Liver (tissue), 9 donors: ENCODE measurements around the gene PDE4D. TPM values are rescaled to one million over a fixed set of nuclear protein-coding genes. Genes with fewer than 3 reads are reported as not detected.

ENCODE experiments used
- DNase-seq: peaks from one replicate; pipeline ENCODE4 v3.0.0-alpha.2; 2017; ENCODE audit warnings: low spot score
- H3K27ac ChIP-seq, 2 donors: one replicate each; pipeline ENCODE4 v1.7.0; 2013; ENCODE audit warnings: inconsistent platforms in 2 of 2, low read length in 2 of 2, control low read depth in 1 of 2, low read depth in 1 of 2, mild to moderate bottlenecking in 1 of 2
- H3K27me3 ChIP-seq, 4 donors: one replicate each; pipeline versions ENCODE4 v1.6.1 to v1.7.0; 2013; ENCODE audit warnings: low read length in 3 of 4, inconsistent platforms in 1 of 4, mild to moderate bottlenecking in 1 of 4, moderate library complexity in 1 of 4; ENCODE audit not compliant: control insufficient read depth in 4 of 4, insufficient read depth in 4 of 4
- H3K36me3 ChIP-seq, 4 donors: one replicate each; pipeline versions ENCODE4 v1.6.1 to v1.7.0; 2013; ENCODE audit warnings: low read length in 3 of 4, mild to moderate bottlenecking in 3 of 4, low read depth in 1 of 4, moderate library complexity in 1 of 4; ENCODE audit not compliant: control insufficient read depth in 4 of 4, insufficient read depth in 3 of 4
- H3K4me1 ChIP-seq, 4 donors: one replicate each; pipeline versions ENCODE4 v1.6.1 to v1.7.0; 2013; ENCODE audit warnings: low read length in 3 of 4, mild to moderate bottlenecking in 3 of 4, moderate library complexity in 1 of 4; ENCODE audit not compliant: control insufficient read depth in 4 of 4, insufficient read depth in 4 of 4
- H3K4me3 ChIP-seq, 3 donors: one replicate each; pipeline versions ENCODE4 v1.6.1 to v1.7.0; 2013; ENCODE audit warnings: low read length in 3 of 3, control low read depth in 1 of 3, low read depth in 1 of 3, mild to moderate bottlenecking in 1 of 3
- H3K9ac ChIP-seq, 2 donors: one replicate each; pipeline ENCODE4 v1.7.0; 2013; ENCODE audit warnings: low read length in 2 of 2, mild to moderate bottlenecking in 2 of 2, moderate library complexity in 2 of 2, control low read depth in 1 of 2, low read depth in 1 of 2
- H3K9me3 ChIP-seq, 4 donors: one replicate each; pipeline versions ENCODE4 v1.6.1 to v1.7.0; 2013; ENCODE audit warnings: low read length in 3 of 4; ENCODE audit not compliant: control insufficient read depth in 4 of 4
- CTCF ChIP-seq: fragments of 150-350 bp; IDR thresholded peaks from 2 replicates; pipeline ENCODE4 v1.5.1; 2017; ENCODE audit warnings: improper control_type of control experiment, low read depth, low read length; ENCODE audit not compliant: missing input control
- EGR1 ChIP-seq, 2 donors: IDR thresholded peaks; 2 replicates each; pipeline ENCODE4 v1.6.1; 2016 to 2018; ENCODE audit warnings: antibody characterized with exemption in 2 of 2, low read depth in 2 of 2
- FOXA1 ChIP-seq: IDR thresholded peaks from 2 replicates; pipeline ENCODE4 v1.6.1; 2016; ENCODE audit warnings: antibody characterized with exemption
- GABPA ChIP-seq, 2 donors: IDR thresholded peaks in 1 of 2; conservative IDR thresholded peaks in 1 of 2; 2 replicates each; pipeline ENCODE4 v1.6.1; 2016; ENCODE audit warnings: antibody characterized with exemption in 2 of 2, mild to moderate bottlenecking in 1 of 2, moderate library complexity in 1 of 2
- RXRA ChIP-seq, 2 donors: IDR thresholded peaks; 2 replicates each; pipeline ENCODE4 v1.6.1; 2017 to 2018; ENCODE audit warnings: antibody characterized with exemption in 2 of 2, mild to moderate bottlenecking in 1 of 2
- SP1 ChIP-seq: IDR thresholded peaks from 2 replicates; pipeline ENCODE4 v1.6.1; 2018; ENCODE audit warnings: antibody characterized with exemption, mild to moderate bottlenecking
- TAF1 ChIP-seq: conservative IDR thresholded peaks from 2 replicates; pipeline ENCODE4 v1.6.1; 2016; ENCODE audit warnings: antibody characterized with exemption, mild to moderate bottlenecking
- YY1 ChIP-seq: IDR thresholded peaks from 2 replicates; pipeline ENCODE4 v1.6.1; 2016; ENCODE audit warnings: antibody characterized with exemption, mild to moderate bottlenecking
- WGBS: extraction: QIAGEN DNeasy Blood & Tissue Kit; methylation state at CpG from one replicate; pipeline ENCODE4 v1.1.7; 2013; 5-methylcytosine and 5-hydroxymethylcytosine counted together
- polyA plus RNA-seq, 2 donors: library from polyadenylated mRNA; stranded (reverse) in 1 of 2; unstranded in 1 of 2; fragments of 200-250 nt in 1 of 2; fragments of >200 nt in 1 of 2; fragmentation: Nextera tagmentation in 1 of 2; extraction: Ambion mirVana in 1 of 2; gene quantifications; one replicate each; pipeline versions ENCODE4 v1.2.1 to v1.2.3, GENCODE V29; 2013 to 2015
- total RNA-seq, 2 donors: library from RNA; depleted of rRNA; stranded (reverse); fragments of >200 nt; gene quantifications; one replicate each; pipeline ENCODE4 v1.2.3, GENCODE V29; 2014
- TF ChIP-seq, protein P1 (sequence below): IDR thresholded peaks from 2 replicates; pipeline ENCODE4 v1.6.1; 2016; ENCODE audit warnings: antibody characterized with exemption
- TF ChIP-seq, protein P2 (sequence below): IDR thresholded peaks from 2 replicates; pipeline ENCODE4 v1.6.1; 2016; ENCODE audit warnings: antibody characterized with exemption, mild to moderate bottlenecking
- TF ChIP-seq, protein P3 (sequence below): IDR thresholded peaks from 2 replicates; pipeline ENCODE4 v1.6.1; 2016; ENCODE audit warnings: antibody characterized with exemption
- donor health status: healthy.
- donor health status: healthy.
- donor health status: healthy.
- donor health status: healthy.
- donor health status: healthy.

The PDE4D gene
- total and polyA plus RNA-seq, 4 donors: 0.67 to 11.9 (median 6.5) TPM

DNA sequence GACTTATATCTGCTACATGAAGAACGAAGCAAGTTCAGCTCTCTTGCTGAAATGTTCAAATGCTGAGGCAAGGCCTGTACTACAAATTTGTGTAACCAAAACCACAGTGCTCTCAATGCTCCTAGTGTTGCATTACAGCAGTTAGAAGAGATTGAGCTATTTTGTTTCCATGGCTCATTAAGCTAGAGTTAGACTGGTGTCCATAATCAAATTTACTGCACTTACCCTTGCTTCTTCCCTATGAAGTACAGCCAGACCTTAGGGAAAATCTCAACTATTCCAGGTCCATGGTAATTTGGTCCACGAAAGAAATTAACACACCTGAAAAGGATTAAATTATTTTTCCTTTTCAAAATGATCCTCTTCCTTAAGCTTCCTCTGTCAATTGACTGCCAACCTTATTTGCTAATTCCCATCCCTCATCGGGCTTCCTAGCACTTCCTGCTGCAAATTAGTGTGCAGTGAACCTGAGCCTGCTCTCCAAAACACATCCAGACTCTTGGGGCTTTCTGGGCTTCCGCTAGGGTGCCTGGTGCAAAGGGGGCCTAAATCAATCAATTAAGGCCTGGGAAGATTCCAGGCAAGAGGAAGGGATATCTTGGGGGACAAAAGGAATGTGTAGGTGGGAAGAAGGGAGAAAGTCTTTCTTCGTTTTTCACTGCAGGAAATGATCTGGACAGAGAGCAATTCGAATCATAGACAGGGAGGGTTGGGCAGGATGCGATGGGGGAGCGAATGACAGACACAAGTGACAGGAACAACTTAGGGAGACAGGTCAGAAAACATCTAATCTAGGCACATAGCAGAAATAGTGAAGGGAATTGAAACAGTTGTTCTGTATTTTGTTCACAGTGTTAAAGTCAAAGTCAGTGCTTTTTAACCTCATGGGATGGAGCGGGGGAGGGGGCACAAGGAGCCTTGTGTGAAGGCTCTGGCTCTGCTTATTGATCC, 768.2 kb downstream of the PDE4D start:
- no peaks in the 10 kb centered on the region for H3K9me3 ChIP-seq
- DNase-seq: no peak
- H3K36me3 ChIP-seq: no peaks in the 10 kb centered on the region
- no peaks in the 10 kb centered on the region for H3K27me3 ChIP-seq
- peak overlapping the region; percentile 1 to 37 for H3K27ac ChIP-seq
- no peak overlapping the region for H3K9ac ChIP-seq
- 77% methylated on average over 9 of the region's 9 CpGs for WGBS
- peaks cover 0 to 8% (median 0%) of the 10 kb centered on the region in 4 donors for H3K4me1 ChIP-seq
- TF ChIP-seq, protein P1, sequence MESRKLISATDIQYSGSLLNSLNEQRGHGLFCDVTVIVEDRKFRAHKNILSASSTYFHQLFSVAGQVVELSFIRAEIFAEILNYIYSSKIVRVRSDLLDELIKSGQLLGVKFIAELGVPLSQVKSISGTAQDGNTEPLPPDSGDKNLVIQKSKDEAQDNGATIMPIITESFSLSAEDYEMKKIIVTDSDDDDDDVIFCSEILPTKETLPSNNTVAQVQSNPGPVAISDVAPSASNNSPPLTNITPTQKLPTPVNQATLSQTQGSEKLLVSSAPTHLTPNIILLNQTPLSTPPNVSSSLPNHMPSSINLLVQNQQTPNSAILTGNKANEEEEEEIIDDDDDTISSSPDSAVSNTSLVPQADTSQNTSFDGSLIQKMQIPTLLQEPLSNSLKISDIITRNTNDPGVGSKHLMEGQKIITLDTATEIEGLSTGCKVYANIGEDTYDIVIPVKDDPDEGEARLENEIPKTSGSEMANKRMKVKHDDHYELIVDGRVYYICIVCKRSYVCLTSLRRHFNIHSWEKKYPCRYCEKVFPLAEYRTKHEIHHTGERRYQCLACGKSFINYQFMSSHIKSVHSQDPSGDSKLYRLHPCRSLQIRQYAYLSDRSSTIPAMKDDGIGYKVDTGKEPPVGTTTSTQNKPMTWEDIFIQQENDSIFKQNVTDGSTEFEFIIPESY: no peak
- TF ChIP-seq, protein P2, sequence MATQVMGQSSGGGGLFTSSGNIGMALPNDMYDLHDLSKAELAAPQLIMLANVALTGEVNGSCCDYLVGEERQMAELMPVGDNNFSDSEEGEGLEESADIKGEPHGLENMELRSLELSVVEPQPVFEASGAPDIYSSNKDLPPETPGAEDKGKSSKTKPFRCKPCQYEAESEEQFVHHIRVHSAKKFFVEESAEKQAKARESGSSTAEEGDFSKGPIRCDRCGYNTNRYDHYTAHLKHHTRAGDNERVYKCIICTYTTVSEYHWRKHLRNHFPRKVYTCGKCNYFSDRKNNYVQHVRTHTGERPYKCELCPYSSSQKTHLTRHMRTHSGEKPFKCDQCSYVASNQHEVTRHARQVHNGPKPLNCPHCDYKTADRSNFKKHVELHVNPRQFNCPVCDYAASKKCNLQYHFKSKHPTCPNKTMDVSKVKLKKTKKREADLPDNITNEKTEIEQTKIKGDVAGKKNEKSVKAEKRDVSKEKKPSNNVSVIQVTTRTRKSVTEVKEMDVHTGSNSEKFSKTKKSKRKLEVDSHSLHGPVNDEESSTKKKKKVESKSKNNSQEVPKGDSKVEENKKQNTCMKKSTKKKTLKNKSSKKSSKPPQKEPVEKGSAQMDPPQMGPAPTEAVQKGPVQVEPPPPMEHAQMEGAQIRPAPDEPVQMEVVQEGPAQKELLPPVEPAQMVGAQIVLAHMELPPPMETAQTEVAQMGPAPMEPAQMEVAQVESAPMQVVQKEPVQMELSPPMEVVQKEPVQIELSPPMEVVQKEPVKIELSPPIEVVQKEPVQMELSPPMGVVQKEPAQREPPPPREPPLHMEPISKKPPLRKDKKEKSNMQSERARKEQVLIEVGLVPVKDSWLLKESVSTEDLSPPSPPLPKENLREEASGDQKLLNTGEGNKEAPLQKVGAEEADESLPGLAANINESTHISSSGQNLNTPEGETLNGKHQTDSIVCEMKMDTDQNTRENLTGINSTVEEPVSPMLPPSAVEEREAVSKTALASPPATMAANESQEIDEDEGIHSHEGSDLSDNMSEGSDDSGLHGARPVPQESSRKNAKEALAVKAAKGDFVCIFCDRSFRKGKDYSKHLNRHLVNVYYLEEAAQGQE: no peak
- TF ChIP-seq GABPA (IDR thresholded peaks at IDR 0.05 in 1 of 2, conservative IDR thresholded peaks at IDR 0.05 in 1 of 2) (no peak), RXRA (IDR thresholded peaks at IDR 0.05) (no peak), SP1 (no peak)
- TF ChIP-seq, protein P3, sequence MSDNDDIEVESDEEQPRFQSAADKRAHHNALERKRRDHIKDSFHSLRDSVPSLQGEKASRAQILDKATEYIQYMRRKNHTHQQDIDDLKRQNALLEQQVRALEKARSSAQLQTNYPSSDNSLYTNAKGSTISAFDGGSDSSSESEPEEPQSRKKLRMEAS: no peak
- H3K4me3 ChIP-seq: no peak overlapping the region

DNA sequence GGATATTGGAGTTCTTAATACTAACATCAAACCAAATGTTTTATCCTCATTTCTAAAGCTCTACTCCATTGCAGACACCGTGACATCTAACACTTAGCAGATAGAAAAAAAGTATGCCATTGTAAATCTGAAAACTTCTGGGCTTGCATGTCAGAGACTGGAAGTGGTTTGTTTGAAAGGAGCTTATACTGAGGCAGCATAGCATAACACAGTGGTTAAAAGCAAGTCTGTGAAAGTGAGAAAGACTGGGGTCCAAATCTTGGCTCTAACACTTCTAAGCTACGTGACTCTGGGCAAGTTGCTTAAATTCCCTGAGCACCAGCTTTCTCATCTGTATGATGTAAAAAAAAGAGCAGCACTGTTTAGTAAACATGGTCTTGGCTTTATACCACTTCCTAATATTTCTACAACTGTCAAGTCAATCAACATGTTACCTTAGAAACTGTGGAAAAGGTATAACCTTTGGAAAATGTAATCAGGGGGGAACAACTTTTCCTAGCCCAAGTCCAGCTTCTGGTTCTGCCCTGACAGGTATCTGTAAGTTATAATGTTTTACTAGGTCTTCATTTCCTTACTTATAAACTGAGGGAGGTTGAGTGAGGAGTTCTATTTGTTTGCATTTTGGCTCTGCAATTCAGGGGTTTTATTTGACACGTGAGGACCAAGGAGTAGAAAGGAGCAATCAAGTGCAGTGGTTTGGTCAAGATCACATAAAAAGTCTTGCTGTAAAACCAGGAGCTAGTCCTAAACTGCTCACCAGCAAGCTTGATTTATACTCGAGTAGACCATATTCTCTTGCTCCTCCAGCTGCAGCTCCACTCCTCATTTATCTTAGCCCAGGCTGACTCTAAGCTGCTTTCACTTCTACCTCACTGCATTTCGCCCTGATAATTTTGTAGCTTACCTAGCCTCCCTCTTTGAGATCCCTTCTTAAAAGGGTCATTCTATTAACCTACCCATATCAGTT, 769.6 kb downstream of the PDE4D start:
- Histone ChIP-seq H3K27ac (no peak overlapping the region), H3K4me1 (peaks cover 0 to 8% (median 0%) of the 10 kb centered on the region in 4 donors), H3K9ac (no peak overlapping the region), H3K4me3 (no peak overlapping the region), H3K27me3 (no peaks in the 10 kb centered on the region), H3K36me3 (no peaks in the 10 kb centered on the region), H3K9me3 (no peaks in the 10 kb centered on the region)
- TF ChIP-seq FOXA1: no peak
- TF ChIP-seq, protein P2: no peak
- no peak for TF ChIP-seq YY1
- no peak for TF ChIP-seq SP1
- TF ChIP-seq TAF1: no peak
- TF ChIP-seq, protein P3: no peak
- TF ChIP-seq CTCF: no peak
- no peak for TF ChIP-seq GABPA (IDR thresholded peaks at IDR 0.05 in 1 of 2, conservative IDR thresholded peaks at IDR 0.05 in 1 of 2)
- no peak for TF ChIP-seq EGR1 (IDR thresholded peaks at IDR 0.05; ENCODE audit: low read depth in 2 of 2)
- no peak for DNase-seq
- 83% methylated on average over 5 of the region's 5 CpGs for WGBS
